HG03095 (cell line): ENCODE data around the gene RAD23B.
"Not testable (repeated sequence)": the region's sequence is repeated elsewhere in the genome, so short reads cannot be mapped to it uniquely, and the experiment has no call there.

Experiments used
- ATAC-seq: cut with Tn5 transposase; IDR thresholded peaks from one replicate; pipeline ENCODE4 v1.9.1; 2021; ENCODE audit warnings: moderate library complexity; ENCODE audit not compliant: unreplicated experiment

Gene RAD23B

GRCh38 chr9:107282759-107283622 lies at the start of gene RAD23B:
Gene RAD23B, plus strand, starts transcription at chr9:107283279. Its CDS starts 351 bp downstream, at chr9:107283630.
- peak; percentile 86 for ATAC-seq

- ATAC-seq: no peak
Observed at GRCh38 chr9:107235765-107236442, 47.2 kb upstream of the RAD23B start.

GRCh38 chr9:107237873-107238272 lies 45.2 kb upstream of the RAD23B start:
- ATAC-seq: no peak

GRCh38 chr9:107239474-107239873 lies 43.6 kb upstream of the RAD23B start:
- ATAC-seq: no peak

- no peak for ATAC-seq
Observed at GRCh38 chr9:107240260-107240659, 42.8 kb upstream of the RAD23B start.

- ATAC-seq: no peak
Observed at GRCh38 chr9:107242073-107243030, 40.7 kb upstream of the RAD23B start.

GRCh38 chr9:107243742-107244141 lies 39.3 kb upstream of the RAD23B start:
- ATAC-seq: peak; percentile 68

GRCh38 chr9:107246259-107247254 lies 36.5 kb upstream of the RAD23B start:
- no peak for ATAC-seq

- ATAC-seq: no peak
Observed at GRCh38 chr9:107248714-107249113, 34.4 kb upstream of the RAD23B start.

- no peak for ATAC-seq
Observed at GRCh38 chr9:107249131-107249533, 33.9 kb upstream of the RAD23B start.

GRCh38 chr9:107249665-107250285 lies 33.3 kb upstream of the RAD23B start:
- ATAC-seq: no peak

GRCh38 chr9:107251756-107252322 lies 31.2 kb upstream of the RAD23B start:
- no peak for ATAC-seq

- ATAC-seq: no peak
Observed at GRCh38 chr9:107258919-107259318, 24.2 kb upstream of the RAD23B start.

GRCh38 chr9:107259751-107260313 lies 23.2 kb upstream of the RAD23B start:
- ATAC-seq: not testable (repeated sequence)

- ATAC-seq: peak; percentile 99
Observed at GRCh38 chr9:107260437-107261081, 22.5 kb upstream of the RAD23B start.

- no peak for ATAC-seq
Observed at GRCh38 chr9:107261106-107261505, 22.0 kb upstream of the RAD23B start.

GRCh38 chr9:107263289-107263688 lies 19.8 kb upstream of the RAD23B start:
- ATAC-seq: no peak
